Measurements from ENCODE around the gene KCTD15. TPM values are rescaled to one million over a fixed set of nuclear protein-coding genes. Genes with fewer than 3 reads are reported as not detected.

Gene KCTD15
- total and polyA plus RNA-seq, 8 donors = 14.1 to 172 (median 30.1) TPM

DNA sequence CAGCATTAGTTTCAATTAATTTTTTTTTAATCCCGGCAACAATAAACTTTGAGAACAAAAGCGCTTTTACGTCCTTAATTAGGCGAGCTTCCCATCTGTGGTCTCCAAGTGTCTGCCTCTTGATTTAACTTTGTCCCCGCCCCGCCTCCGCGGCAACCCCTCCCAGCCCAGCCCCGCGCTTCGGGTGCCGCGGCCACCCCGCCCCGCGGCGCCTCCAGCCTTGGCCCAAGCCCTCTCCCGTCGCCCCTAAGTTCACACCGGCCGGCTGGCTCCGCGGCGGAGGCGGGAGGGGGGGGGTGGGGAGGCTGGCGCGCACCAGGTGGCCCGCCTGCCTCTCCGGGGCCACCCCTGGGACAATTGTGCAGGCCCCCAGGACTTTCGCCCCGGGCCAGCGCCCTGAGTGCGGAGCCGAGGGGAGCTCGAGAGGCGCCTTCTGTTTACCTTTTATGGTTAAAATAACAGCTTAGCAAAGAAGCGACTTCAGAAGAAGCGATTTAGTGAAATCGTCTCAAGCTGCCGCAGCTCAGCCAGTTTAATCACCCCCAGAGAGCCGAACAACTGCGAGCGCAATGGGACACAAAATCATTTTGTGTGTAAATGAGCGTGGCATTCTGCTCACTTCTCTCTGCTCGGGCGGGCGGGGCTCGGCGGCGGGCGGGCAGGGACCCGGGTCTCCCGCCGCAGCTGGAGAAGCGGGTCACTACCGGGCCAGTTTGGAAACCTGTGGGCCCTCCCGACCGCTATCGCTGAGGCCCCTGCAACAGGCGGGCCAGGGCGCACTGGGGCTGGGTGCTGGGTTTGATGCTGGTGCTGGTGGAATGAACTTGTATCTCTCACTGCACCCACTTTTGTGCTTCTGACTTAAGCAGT is 1.4 kb downstream of the KCTD15 start:
- Histone ChIP-seq H3K36me3 (peaks cover 0 to 28% (median 22%) of the 10 kb centered on the region in 4 donors), H3K27ac (peak overlapping the region; percentile 69 to 98 (median 96)), H3K27me3 (peaks cover 0 to 20% (median 0%) of the 10 kb centered on the region in 3 donors), H3K4me3 (peak overlapping the region; percentile 75 to 88 (median 86)), H3K9me3 (no peaks in the 10 kb centered on the region), H3K4me1 (peaks cover 8 to 69% (median 47%) of the 10 kb centered on the region in 4 donors)
- intact Hi-C loops (cut with DNase I; ENCODE audit: low total_unique reads) = loop anchor here (10.0 kb wide), 1 partner anchor 107 kb away; no protein-coding TSS in a partner anchor
- peak; percentile 57 to 83 for DNase-seq
- TF ChIP-seq POLR2A (IDR thresholded peaks at IDR 0.05) (no peak), EP300 (IDR thresholded peaks at IDR 0.05) (no peak), POLR2AphosphoS5 (IDR thresholded peaks at IDR 0.05) (no peak)
- TF ChIP-seq, protein P1, sequence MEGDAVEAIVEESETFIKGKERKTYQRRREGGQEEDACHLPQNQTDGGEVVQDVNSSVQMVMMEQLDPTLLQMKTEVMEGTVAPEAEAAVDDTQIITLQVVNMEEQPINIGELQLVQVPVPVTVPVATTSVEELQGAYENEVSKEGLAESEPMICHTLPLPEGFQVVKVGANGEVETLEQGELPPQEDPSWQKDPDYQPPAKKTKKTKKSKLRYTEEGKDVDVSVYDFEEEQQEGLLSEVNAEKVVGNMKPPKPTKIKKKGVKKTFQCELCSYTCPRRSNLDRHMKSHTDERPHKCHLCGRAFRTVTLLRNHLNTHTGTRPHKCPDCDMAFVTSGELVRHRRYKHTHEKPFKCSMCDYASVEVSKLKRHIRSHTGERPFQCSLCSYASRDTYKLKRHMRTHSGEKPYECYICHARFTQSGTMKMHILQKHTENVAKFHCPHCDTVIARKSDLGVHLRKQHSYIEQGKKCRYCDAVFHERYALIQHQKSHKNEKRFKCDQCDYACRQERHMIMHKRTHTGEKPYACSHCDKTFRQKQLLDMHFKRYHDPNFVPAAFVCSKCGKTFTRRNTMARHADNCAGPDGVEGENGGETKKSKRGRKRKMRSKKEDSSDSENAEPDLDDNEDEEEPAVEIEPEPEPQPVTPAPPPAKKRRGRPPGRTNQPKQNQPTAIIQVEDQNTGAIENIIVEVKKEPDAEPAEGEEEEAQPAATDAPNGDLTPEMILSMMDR (IDR thresholded peaks at IDR 0.05) = no peak
- 6 to 13% (median 7%) methylated on average over 35 to 61 of the region's 61 CpGs for WGBS, 5 donors

DNA sequence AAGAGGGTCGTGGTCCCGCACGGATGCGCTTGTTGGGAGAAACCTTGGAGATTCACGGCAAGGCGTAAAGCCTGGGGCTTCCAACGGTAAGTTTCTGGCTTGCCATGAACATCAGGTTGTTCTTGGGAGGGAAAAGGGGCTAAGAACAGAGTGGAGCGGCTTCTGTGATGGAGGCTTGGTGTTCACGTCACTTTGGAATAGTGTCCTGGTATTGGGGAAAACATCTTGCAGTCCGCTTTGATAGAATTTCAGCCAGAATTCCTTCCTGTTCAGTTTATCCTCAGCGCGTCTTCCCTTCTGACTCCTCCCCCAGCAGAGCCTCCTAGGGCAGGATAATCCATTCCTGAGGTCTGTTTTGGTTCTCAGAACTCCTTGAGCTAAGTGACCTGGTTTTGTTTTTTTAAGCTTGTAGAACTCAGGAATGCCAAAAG is 2.0 kb downstream of the KCTD15 start:
- 58 to 68% (median 63%) methylated on average over 12 of the region's 12 CpGs for WGBS, 5 donors
- no peak for TF ChIP-seq POLR2A (IDR thresholded peaks at IDR 0.05)
- TF ChIP-seq, protein P1 (IDR thresholded peaks at IDR 0.05) = no peak
- no peak for TF ChIP-seq POLR2AphosphoS5 (IDR thresholded peaks at IDR 0.05)
- no peak for TF ChIP-seq EP300 (IDR thresholded peaks at IDR 0.05)
- Histone ChIP-seq H3K4me1 (peaks cover 8 to 75% (median 48%) of the 10 kb centered on the region in 4 donors), H3K27me3 (peaks cover 0 to 20% (median 0%) of the 10 kb centered on the region in 3 donors), H3K36me3 (peaks cover 0 to 28% (median 26%) of the 10 kb centered on the region in 4 donors), H3K27ac (peak overlapping the region; percentile 69 to 98 (median 96)), H3K9me3 (no peaks in the 10 kb centered on the region), H3K4me3 (peak overlapping the region; percentile 75 to 88 (median 86))
- peak in 1 of 2 donors; percentile 48 for DNase-seq
- intact Hi-C loops (cut with DNase I; ENCODE audit: low total_unique reads) = loop anchor here (10.0 kb wide), 1 partner anchor 106 kb away; no protein-coding TSS in a partner anchor

- peak overlapping the region in 3 of 5 donors; percentile 89 to 98 (median 97) for H3K27ac ChIP-seq
- intact Hi-C loops (cut with DNase I; ENCODE audit: low total_unique reads) = loop anchor here (10.0 kb wide), 1 partner anchor 105 kb away; no protein-coding TSS in a partner anchor
Measured at GRCh38 chr19:33799476-33799875, 2.8 kb downstream of the KCTD15 start.

More at GRCh38 chr19:33799476-33799875, 2.8 kb downstream of the KCTD15 start:
- TF ChIP-seq, protein P1 (IDR thresholded peaks at IDR 0.05) = no peak
- TF ChIP-seq POLR2AphosphoS5 (IDR thresholded peaks at IDR 0.05) = no peak
- TF ChIP-seq EP300 (IDR thresholded peaks at IDR 0.05) = no peak
- TF ChIP-seq POLR2A (IDR thresholded peaks at IDR 0.05) = no peak
- peak overlapping the region in 2 of 4 donors; percentile 75 to 88 for H3K4me3 ChIP-seq
- 63 to 85% (median 81%) methylated on average over 5 of the region's 5 CpGs for WGBS, 5 donors
- H3K36me3 ChIP-seq = peaks cover 0 to 30% (median 27%) of the 10 kb centered on the region in 4 donors
- H3K4me1 ChIP-seq = peaks cover 14 to 80% (median 53%) of the 10 kb centered on the region in 4 donors
- H3K9me3 ChIP-seq = no peaks in the 10 kb centered on the region
- peaks cover 0 to 20% (median 0%) of the 10 kb centered on the region in 3 donors for H3K27me3 ChIP-seq
- DNase-seq = no peak

Data from stomach (tissue), 9 donors.